Endothelial cell of umbilical vein (primary cell): ENCODE results near the gene COTL1.

Source experiments
- EZH2 ChIP-seq: IDR thresholded peaks from 2 replicates; pipeline ENCODE4 v1.6.1; 2012; ENCODE audit warnings: borderline replicate concordance, low read depth, mild to moderate bottlenecking, moderate library complexity, low read length, inconsistent platforms; ENCODE audit not compliant: severe bottlenecking
- GATA2 ChIP-seq: IDR thresholded peaks from 2 replicates; pipeline ENCODE4 v1.7.0; 2011; ENCODE audit warnings: low read depth, mild to moderate bottlenecking, moderate library complexity, mixed read lengths, low read length; ENCODE audit not compliant: insufficient read length, insufficient read depth
- POLR2A ChIP-seq: IDR thresholded peaks from 2 replicates; pipeline ENCODE4 v1.6.1; 2012; ENCODE audit warnings: low read depth, mild to moderate bottlenecking, control low read depth, low read length
- POLR2AphosphoS5 ChIP-seq: IDR thresholded peaks from 2 replicates; pipeline ENCODE4 v1.6.1; 2012; ENCODE audit warnings: low read depth, mild to moderate bottlenecking, control low read depth, low read length, moderate library complexity; ENCODE audit not compliant: insufficient read depth
- TF ChIP-seq, protein P1 (sequence below), 2 donors: IDR thresholded peaks; 1 replicate in 1 of 2; 2 replicates in 1 of 2; pipeline ENCODE4 v1.5.1; 2011; ENCODE audit warnings: low read length in 2 of 2, mild to moderate bottlenecking in 2 of 2, moderate library complexity in 2 of 2, control low read depth in 1 of 2, inconsistent platforms in 1 of 2, low read depth in 1 of 2; ENCODE audit not compliant: insufficient read depth in 1 of 2; ENCODE audit errors: extremely low read depth in 1 of 2

DNA sequence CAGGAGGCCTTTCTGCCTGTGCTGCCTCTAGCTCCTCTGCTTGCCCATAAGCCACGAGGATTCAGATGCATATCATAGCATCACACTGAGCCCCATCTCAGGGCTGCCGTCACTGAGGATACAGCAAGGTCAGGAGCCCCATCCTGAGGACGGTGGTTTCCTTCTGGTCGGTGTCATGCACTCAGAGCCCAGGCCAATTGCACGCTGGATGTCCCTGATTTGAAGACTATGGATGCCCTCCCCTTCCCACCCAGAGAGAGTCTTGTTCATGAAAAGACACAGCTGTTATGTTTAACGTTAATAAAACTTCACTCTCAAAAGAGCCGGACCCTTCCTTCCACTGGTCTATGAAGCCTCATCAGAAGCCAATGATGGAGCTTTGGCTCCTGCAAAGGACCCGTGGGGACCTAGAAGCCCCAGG lies 19.9 kb downstream of the COTL1 start:
- TF ChIP-seq EZH2 (no peak), POLR2A (no peak), GATA2 (no peak), POLR2AphosphoS5 (no peak)
- TF ChIP-seq, protein P1, sequence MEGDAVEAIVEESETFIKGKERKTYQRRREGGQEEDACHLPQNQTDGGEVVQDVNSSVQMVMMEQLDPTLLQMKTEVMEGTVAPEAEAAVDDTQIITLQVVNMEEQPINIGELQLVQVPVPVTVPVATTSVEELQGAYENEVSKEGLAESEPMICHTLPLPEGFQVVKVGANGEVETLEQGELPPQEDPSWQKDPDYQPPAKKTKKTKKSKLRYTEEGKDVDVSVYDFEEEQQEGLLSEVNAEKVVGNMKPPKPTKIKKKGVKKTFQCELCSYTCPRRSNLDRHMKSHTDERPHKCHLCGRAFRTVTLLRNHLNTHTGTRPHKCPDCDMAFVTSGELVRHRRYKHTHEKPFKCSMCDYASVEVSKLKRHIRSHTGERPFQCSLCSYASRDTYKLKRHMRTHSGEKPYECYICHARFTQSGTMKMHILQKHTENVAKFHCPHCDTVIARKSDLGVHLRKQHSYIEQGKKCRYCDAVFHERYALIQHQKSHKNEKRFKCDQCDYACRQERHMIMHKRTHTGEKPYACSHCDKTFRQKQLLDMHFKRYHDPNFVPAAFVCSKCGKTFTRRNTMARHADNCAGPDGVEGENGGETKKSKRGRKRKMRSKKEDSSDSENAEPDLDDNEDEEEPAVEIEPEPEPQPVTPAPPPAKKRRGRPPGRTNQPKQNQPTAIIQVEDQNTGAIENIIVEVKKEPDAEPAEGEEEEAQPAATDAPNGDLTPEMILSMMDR (IDR thresholded peaks at IDR 0.05; ENCODE audit: extremely low read depth in 1 of 2, insufficient read depth in 1 of 2, low read depth in 1 of 2, low read length in 2 of 2), result no peak
